ENCODE measurements around the gene TRPM5. TPM values are rescaled to one million over a fixed set of nuclear protein-coding genes. Genes with fewer than 3 reads are reported as not detected.

TRPM5 gene
- polyA plus RNA-seq, 1 of the 3 experiments (the other 2 are of a cell fraction): not detected

DNA sequence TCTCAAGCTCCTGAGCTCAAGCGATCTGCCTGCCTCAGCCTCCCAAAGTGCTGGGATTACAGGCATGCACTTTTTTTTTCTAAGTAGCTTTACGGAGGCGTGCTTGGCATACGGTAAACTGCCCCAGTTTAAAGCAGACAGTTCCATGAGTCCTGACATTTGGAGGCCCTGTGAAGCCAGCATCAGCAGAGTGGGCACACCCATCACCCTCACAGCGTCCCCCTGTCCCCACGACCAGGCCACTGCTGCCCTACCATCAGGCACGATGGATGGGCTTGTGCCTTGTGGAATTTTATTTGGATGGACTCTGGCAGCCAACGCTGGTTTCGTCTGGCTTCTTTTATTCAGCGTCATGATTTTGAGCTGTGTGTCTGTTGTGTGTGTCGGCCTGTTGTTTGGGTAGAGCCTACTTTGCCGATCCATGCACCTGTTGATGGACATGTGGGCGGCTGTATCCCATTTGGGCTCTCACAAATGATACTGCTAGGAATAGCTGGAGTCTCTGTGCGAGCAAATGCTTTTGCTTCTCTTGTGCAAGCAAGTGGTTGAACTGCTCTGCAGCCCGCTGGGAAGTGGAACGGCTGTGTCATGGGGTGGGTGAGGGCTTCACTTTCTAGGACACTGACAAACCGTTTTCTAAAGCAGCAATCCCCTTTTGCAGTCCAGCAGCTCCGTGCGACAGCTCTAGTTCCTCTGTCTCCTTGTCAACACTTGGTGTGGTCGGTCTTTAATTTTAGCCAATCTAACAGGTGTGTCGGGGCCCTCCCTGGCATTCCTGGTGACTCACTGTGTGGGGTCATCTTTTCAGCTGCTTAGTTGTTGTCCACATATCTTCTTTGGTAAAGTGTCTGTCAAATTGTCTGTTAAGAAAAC lies 24.3 kb upstream of the TRPM5 start (continued):
- TF ChIP-seq, protein P1, sequence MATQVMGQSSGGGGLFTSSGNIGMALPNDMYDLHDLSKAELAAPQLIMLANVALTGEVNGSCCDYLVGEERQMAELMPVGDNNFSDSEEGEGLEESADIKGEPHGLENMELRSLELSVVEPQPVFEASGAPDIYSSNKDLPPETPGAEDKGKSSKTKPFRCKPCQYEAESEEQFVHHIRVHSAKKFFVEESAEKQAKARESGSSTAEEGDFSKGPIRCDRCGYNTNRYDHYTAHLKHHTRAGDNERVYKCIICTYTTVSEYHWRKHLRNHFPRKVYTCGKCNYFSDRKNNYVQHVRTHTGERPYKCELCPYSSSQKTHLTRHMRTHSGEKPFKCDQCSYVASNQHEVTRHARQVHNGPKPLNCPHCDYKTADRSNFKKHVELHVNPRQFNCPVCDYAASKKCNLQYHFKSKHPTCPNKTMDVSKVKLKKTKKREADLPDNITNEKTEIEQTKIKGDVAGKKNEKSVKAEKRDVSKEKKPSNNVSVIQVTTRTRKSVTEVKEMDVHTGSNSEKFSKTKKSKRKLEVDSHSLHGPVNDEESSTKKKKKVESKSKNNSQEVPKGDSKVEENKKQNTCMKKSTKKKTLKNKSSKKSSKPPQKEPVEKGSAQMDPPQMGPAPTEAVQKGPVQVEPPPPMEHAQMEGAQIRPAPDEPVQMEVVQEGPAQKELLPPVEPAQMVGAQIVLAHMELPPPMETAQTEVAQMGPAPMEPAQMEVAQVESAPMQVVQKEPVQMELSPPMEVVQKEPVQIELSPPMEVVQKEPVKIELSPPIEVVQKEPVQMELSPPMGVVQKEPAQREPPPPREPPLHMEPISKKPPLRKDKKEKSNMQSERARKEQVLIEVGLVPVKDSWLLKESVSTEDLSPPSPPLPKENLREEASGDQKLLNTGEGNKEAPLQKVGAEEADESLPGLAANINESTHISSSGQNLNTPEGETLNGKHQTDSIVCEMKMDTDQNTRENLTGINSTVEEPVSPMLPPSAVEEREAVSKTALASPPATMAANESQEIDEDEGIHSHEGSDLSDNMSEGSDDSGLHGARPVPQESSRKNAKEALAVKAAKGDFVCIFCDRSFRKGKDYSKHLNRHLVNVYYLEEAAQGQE (IDR thresholded peaks at IDR 0.05; ENCODE audit: low read depth, low read length): no peak
- no peak for TF ChIP-seq ELF1 (IDR thresholded peaks at IDR 0.05)
- TF ChIP-seq, protein P2, sequence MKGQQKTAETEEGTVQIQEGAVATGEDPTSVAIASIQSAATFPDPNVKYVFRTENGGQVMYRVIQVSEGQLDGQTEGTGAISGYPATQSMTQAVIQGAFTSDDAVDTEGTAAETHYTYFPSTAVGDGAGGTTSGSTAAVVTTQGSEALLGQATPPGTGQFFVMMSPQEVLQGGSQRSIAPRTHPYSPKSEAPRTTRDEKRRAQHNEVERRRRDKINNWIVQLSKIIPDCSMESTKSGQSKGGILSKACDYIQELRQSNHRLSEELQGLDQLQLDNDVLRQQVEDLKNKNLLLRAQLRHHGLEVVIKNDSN (IDR thresholded peaks at IDR 0.05; ENCODE audit: borderline replicate concordance, low read depth): no peak
- TF ChIP-seq, protein P3, sequence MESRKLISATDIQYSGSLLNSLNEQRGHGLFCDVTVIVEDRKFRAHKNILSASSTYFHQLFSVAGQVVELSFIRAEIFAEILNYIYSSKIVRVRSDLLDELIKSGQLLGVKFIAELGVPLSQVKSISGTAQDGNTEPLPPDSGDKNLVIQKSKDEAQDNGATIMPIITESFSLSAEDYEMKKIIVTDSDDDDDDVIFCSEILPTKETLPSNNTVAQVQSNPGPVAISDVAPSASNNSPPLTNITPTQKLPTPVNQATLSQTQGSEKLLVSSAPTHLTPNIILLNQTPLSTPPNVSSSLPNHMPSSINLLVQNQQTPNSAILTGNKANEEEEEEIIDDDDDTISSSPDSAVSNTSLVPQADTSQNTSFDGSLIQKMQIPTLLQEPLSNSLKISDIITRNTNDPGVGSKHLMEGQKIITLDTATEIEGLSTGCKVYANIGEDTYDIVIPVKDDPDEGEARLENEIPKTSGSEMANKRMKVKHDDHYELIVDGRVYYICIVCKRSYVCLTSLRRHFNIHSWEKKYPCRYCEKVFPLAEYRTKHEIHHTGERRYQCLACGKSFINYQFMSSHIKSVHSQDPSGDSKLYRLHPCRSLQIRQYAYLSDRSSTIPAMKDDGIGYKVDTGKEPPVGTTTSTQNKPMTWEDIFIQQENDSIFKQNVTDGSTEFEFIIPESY (IDR thresholded peaks at IDR 0.05; ENCODE audit: borderline replicate concordance, low read depth): no peak
- no peak for TF ChIP-seq TEAD4 (IDR thresholded peaks at IDR 0.05; ENCODE audit: borderline replicate concordance, insufficient read depth)
- TF ChIP-seq RCOR1 (IDR thresholded peaks at IDR 0.05; ENCODE audit: low read length): no peak
- TF ChIP-seq, protein P4, sequence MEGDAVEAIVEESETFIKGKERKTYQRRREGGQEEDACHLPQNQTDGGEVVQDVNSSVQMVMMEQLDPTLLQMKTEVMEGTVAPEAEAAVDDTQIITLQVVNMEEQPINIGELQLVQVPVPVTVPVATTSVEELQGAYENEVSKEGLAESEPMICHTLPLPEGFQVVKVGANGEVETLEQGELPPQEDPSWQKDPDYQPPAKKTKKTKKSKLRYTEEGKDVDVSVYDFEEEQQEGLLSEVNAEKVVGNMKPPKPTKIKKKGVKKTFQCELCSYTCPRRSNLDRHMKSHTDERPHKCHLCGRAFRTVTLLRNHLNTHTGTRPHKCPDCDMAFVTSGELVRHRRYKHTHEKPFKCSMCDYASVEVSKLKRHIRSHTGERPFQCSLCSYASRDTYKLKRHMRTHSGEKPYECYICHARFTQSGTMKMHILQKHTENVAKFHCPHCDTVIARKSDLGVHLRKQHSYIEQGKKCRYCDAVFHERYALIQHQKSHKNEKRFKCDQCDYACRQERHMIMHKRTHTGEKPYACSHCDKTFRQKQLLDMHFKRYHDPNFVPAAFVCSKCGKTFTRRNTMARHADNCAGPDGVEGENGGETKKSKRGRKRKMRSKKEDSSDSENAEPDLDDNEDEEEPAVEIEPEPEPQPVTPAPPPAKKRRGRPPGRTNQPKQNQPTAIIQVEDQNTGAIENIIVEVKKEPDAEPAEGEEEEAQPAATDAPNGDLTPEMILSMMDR (IDR thresholded peaks at IDR 0.05): no peak
- no peak for TF ChIP-seq GABPA (IDR thresholded peaks at IDR 0.05; ENCODE audit: low read depth)
- TF ChIP-seq MEF2A (IDR thresholded peaks at IDR 0.05; ENCODE audit: borderline replicate concordance, low read depth): no peak

DNA sequence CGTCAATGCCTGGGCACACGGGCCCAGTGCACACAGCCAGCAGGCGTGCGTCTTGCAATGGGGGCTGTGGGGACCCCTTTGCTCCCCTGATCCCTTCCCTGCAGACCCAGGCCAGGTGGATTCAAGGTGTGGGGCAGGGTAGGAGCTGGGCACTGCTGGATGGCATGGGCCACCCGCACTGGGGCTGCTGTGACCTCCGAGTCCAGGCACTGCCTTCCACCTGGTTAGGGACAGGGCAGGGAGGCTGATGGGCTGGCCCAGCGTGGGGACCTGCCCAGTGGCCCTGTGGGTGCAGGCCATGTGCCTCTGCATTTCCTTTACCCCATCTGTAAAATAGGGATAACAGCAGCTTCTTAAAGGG lies 23.4 kb upstream of the TRPM5 start:
- H3K36me3 ChIP-seq (replicated peaks in 1 of 2; ENCODE audit: control insufficient read depth in 1 of 2, insufficient read depth in 2 of 2, low read length in 1 of 2): no peaks in the 10 kb centered on the region
- no peaks in the 10 kb centered on the region for H3K79me2 ChIP-seq (ENCODE audit: insufficient read depth)
- H3K4me3 ChIP-seq (ENCODE audit: low read depth in 2 of 2, low read length in 1 of 2): no peak overlapping the region
- no peak for DNase-seq
- H3K4me2 ChIP-seq: no peak overlapping the region
- H2AFZ ChIP-seq (ENCODE audit: low read depth): no peak overlapping the region
- H3K27ac ChIP-seq (ENCODE audit: low read depth in 2 of 2, low read length in 1 of 2): no peak overlapping the region
- no peak for TF ChIP-seq FOXJ3 (CRISPR knock-in tag; IDR thresholded peaks at IDR 0.05)
- no peak for TF ChIP-seq RCOR1 (IDR thresholded peaks at IDR 0.05; ENCODE audit: low read length)
- TF ChIP-seq TAF1 (IDR thresholded peaks at IDR 0.05; ENCODE audit: borderline replicate concordance, low read depth, low read length): no peak
- no peak for TF ChIP-seq NFIC (IDR thresholded peaks at IDR 0.05; ENCODE audit: borderline replicate concordance)
- TF ChIP-seq, protein P4 (IDR thresholded peaks at IDR 0.05): no peak
- TF ChIP-seq, protein P2 (IDR thresholded peaks at IDR 0.05; ENCODE audit: borderline replicate concordance, low read depth): no peak
- no peak for TF ChIP-seq SIN3A (IDR thresholded peaks at IDR 0.05; ENCODE audit: borderline replicate concordance, low read depth, low read length)
- TF ChIP-seq, protein P5, sequence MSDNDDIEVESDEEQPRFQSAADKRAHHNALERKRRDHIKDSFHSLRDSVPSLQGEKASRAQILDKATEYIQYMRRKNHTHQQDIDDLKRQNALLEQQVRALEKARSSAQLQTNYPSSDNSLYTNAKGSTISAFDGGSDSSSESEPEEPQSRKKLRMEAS (IDR thresholded peaks at IDR 0.05; ENCODE audit: low read depth): no peak
- H3F3A ChIP-seq (replicated peaks; ENCODE audit: insufficient read depth): no peaks in the 10 kb centered on the region
- CTCF ChIA-PET: interaction anchor here (1.2 to 1.5 kb wide), 2 partner anchors 47 to 64 kb away, joined by 4 to 6 read pairs; no protein-coding TSS in a partner anchor
- no peaks in the 10 kb centered on the region; a peak in 1 of 4 replicates for H3K4me1 ChIP-seq (ENCODE audit: control insufficient read depth in 1 of 2, insufficient read depth in 2 of 2, low read depth in 1 of 2, low read length in 1 of 2)
- POLR2A ChIA-PET: no interaction called here
- no peaks in the 10 kb centered on the region for H4K20me1 ChIP-seq (ENCODE audit: insufficient read depth)
- no peaks in the 10 kb centered on the region for H3K27me3 ChIP-seq (ENCODE audit: insufficient read depth)
- no CpG with 5 or more reads among the region's 7 CpGs for WGBS (ENCODE audit: low lambda C conversion rate)
- H3K9ac ChIP-seq: no peak overlapping the region
- no peaks in the 10 kb centered on the region for H3K9me3 ChIP-seq
- no peaks in the 10 kb centered on the region for H3K9me2 ChIP-seq

All from SK-N-SH (cell line).